ENCODE measurements around the gene FAM161B. TPM values are rescaled to one million over a fixed set of nuclear protein-coding genes. Genes with fewer than 3 reads are reported as not detected.
"Not testable (repeated sequence)": the region's sequence is repeated elsewhere in the genome, so short reads cannot be mapped to it uniquely, and the experiment has no call there.

Gene FAM161B
- total and polyA plus RNA-seq, 2 donors from 2014 or later = 3.2 to 8.2 TPM

- no peaks in the 10 kb centered on the region for H3K27me3 ChIP-seq (ENCODE audit: control insufficient read depth, insufficient read depth, low read length)
- no peak overlapping the region for H3K9ac ChIP-seq (ENCODE audit: low read length in 3 of 3)
- peaks cover 14 to 38% (median 29%) of the 10 kb centered on the region in 3 donors for H3K36me3 ChIP-seq (ENCODE audit: control insufficient read depth in 2 of 3, insufficient read depth in 3 of 3, low read length in 3 of 3)
- intact Hi-C loops (cut with DNase I) = no loop called here
- no peak for DNase-seq
- H3K4me3 ChIP-seq (ENCODE audit: low read length in 3 of 3) = no peak overlapping the region
- H3K27ac ChIP-seq (ENCODE audit: low read depth in 2 of 2, low read length in 2 of 2) = no peak overlapping the region
- H3K4me1 ChIP-seq (ENCODE audit: control insufficient read depth in 2 of 3, insufficient read depth in 2 of 3, low read depth in 1 of 3, low read length in 3 of 3) = no peaks in the 10 kb centered on the region
- no peak for FAIRE-seq
- TF ChIP-seq, protein P1, sequence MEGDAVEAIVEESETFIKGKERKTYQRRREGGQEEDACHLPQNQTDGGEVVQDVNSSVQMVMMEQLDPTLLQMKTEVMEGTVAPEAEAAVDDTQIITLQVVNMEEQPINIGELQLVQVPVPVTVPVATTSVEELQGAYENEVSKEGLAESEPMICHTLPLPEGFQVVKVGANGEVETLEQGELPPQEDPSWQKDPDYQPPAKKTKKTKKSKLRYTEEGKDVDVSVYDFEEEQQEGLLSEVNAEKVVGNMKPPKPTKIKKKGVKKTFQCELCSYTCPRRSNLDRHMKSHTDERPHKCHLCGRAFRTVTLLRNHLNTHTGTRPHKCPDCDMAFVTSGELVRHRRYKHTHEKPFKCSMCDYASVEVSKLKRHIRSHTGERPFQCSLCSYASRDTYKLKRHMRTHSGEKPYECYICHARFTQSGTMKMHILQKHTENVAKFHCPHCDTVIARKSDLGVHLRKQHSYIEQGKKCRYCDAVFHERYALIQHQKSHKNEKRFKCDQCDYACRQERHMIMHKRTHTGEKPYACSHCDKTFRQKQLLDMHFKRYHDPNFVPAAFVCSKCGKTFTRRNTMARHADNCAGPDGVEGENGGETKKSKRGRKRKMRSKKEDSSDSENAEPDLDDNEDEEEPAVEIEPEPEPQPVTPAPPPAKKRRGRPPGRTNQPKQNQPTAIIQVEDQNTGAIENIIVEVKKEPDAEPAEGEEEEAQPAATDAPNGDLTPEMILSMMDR (IDR thresholded peaks at IDR 0.05; ENCODE audit: borderline replicate concordance, extremely low read depth, insufficient read depth) = no peak
- no peaks in the 10 kb centered on the region for H3K9me3 ChIP-seq (ENCODE audit: control insufficient read depth in 2 of 3, insufficient read depth in 1 of 3, low read length in 3 of 3)
Observed at GRCh38 chr14:73896521-73896920, 53.4 kb downstream of the FAM161B start.

- H3K27ac ChIP-seq (ENCODE audit: low read depth in 2 of 2, low read length in 2 of 2) = no peak overlapping the region
- TF ChIP-seq, protein P1 (IDR thresholded peaks at IDR 0.05; ENCODE audit: borderline replicate concordance, extremely low read depth, insufficient read depth) = no peak
- no peak for DNase-seq
- intact Hi-C loops (cut with DNase I) = no loop called here
- H3K4me1 ChIP-seq (ENCODE audit: control insufficient read depth in 2 of 3, insufficient read depth in 2 of 3, low read depth in 1 of 3, low read length in 3 of 3) = no peaks in the 10 kb centered on the region
- no peak overlapping the region for H3K9ac ChIP-seq (ENCODE audit: low read length in 3 of 3)
- no peaks in the 10 kb centered on the region for H3K27me3 ChIP-seq (ENCODE audit: control insufficient read depth, insufficient read depth, low read length)
- no peak for FAIRE-seq
- H3K36me3 ChIP-seq (ENCODE audit: control insufficient read depth in 2 of 3, insufficient read depth in 3 of 3, low read length in 3 of 3) = peaks cover 14 to 38% (median 29%) of the 10 kb centered on the region in 3 donors
- no peak overlapping the region for H3K4me3 ChIP-seq (ENCODE audit: low read length in 3 of 3)
- no peaks in the 10 kb centered on the region for H3K9me3 ChIP-seq (ENCODE audit: control insufficient read depth in 2 of 3, insufficient read depth in 1 of 3, low read length in 3 of 3)
Observed at GRCh38 chr14:73895939-73896338, 54.0 kb downstream of the FAM161B start.

- H3K4me1 ChIP-seq (ENCODE audit: control insufficient read depth in 2 of 3, insufficient read depth in 2 of 3, low read depth in 1 of 3, low read length in 3 of 3); H3K4me3 ChIP-seq (ENCODE audit: low read length in 3 of 3); H3K9ac ChIP-seq (ENCODE audit: low read length in 3 of 3); H3K27ac ChIP-seq (ENCODE audit: low read depth in 2 of 2, low read length in 2 of 2); FAIRE-seq; H3K9me3 ChIP-seq (ENCODE audit: control insufficient read depth in 2 of 3, insufficient read depth in 1 of 3, low read length in 3 of 3); intact Hi-C loops (cut with DNase I); DNase-seq; H3K27me3 ChIP-seq (ENCODE audit: control insufficient read depth, insufficient read depth, low read length): not testable (repeated sequence)
- peaks cover 12 to 32% (median 27%) of the 10 kb centered on the region in 3 donors for H3K36me3 ChIP-seq (ENCODE audit: control insufficient read depth in 2 of 3, insufficient read depth in 3 of 3, low read length in 3 of 3)
Observed at GRCh38 chr14:73894180-73894687, 55.7 kb downstream of the FAM161B start.

- DNase-seq (no peak), FAIRE-seq (no peak)
- H3K36me3 ChIP-seq (ENCODE audit: control insufficient read depth in 2 of 3, insufficient read depth in 3 of 3, low read length in 3 of 3) = peaks cover 5 to 12% (median 6%) of the 10 kb centered on the region in 3 donors
- H3K9me3 ChIP-seq (ENCODE audit: control insufficient read depth in 2 of 3, insufficient read depth in 1 of 3, low read length in 3 of 3) = no peaks in the 10 kb centered on the region
- no peaks in the 10 kb centered on the region for H3K27me3 ChIP-seq (ENCODE audit: control insufficient read depth, insufficient read depth, low read length)
- no peaks in the 10 kb centered on the region for H3K4me1 ChIP-seq (ENCODE audit: control insufficient read depth in 2 of 3, insufficient read depth in 2 of 3, low read depth in 1 of 3, low read length in 3 of 3)
- no peak overlapping the region for H3K9ac ChIP-seq (ENCODE audit: low read length in 3 of 3)
- intact Hi-C loops (cut with DNase I) = no loop called here
- H3K4me3 ChIP-seq (ENCODE audit: low read length in 3 of 3) = no peak overlapping the region
- TF ChIP-seq, protein P1 (IDR thresholded peaks at IDR 0.05; ENCODE audit: borderline replicate concordance, extremely low read depth, insufficient read depth) = no peak
- H3K27ac ChIP-seq (ENCODE audit: low read depth in 2 of 2, low read length in 2 of 2) = no peak overlapping the region
Observed at GRCh38 chr14:73889376-73889775, 60.5 kb downstream of the FAM161B start.
